Pancreas (tissue), 10 donors: ENCODE measurements around the gene BHLHE23. TPM values are rescaled to one million over a fixed set of nuclear protein-coding genes. Genes with fewer than 3 reads are reported as not detected.
A peak's percentile ranks its signal among the peaks of the same experiment; 100 is the strongest.
"Not testable (repeated sequence)": the region's sequence is repeated elsewhere in the genome, so short reads cannot be mapped to it uniquely, and the experiment has no call there.

Source experiments
- ATAC-seq, 4 donors: fragments of 200-7000 bp; cut with Tn5 transposase; one replicate each; pipeline versions ENCODE4 v1.8.0 to v1.9.1; 2020; ENCODE audit warnings: mild to moderate bottlenecking in 4 of 4, moderate library complexity in 4 of 4
- DNase-seq, 6 donors: peaks; one replicate each; pipeline ENCODE4 v3.0.0-alpha.2; 2020
- FAIRE-seq: peaks from 2 replicates; lab custom pipeline; 2012; peaks lifted over from hg19 to GRCh38; lab: Jason Lieb, UNC
- H3K27ac ChIP-seq, 4 donors: fragments of 200-600 bp; sonication (generic); 1 replicate in 3 of 4; 2 replicates in 1 of 4; pipeline versions ENCODE4 v1.5.0 to v1.8.0; 2020
- H3K27me3 ChIP-seq, 4 donors: fragments of 200-600 bp; one replicate each; pipeline ENCODE4 v1.8.0; 2021
- H3K36me3 ChIP-seq, 3 donors: fragments of 200-600 bp; sonication (generic) in 1 of 3; one replicate each; pipeline versions ENCODE4 v1.5.0 to v1.8.0; 2020 to 2021
- H3K4me1 ChIP-seq, 3 donors: fragments of 200-600 bp; one replicate each; pipeline ENCODE4 v1.8.0; 2021
- H3K4me3 ChIP-seq, 4 donors: fragments of 200-600 bp; sonication (generic) in 2 of 4; one replicate each; pipeline versions ENCODE4 v1.5.0 to v1.8.0; 2020 to 2021
- H3K9me3 ChIP-seq, 4 donors: fragments of 200-600 bp; one replicate each; pipeline ENCODE4 v1.8.0; 2021
- WGBS, 2 donors: extraction: QIAGEN DNeasy Blood & Tissue Kit; methylation state at CpG; one replicate each; pipeline ENCODE4 v1.1.7; 2013; 5-methylcytosine and 5-hydroxymethylcytosine counted together
- intact Hi-C, 3 donors: fragments of 100-400 bp; cut with DNase I; formaldehyde crosslinking; loops; one replicate each; pipeline versions ENCODE4 v1.11.1 to v1.14.2; 2022
- polyA plus RNA-seq, 2 donors: library from polyadenylated mRNA; stranded (reverse); fragments of 200-250 nt; gene quantifications; one replicate each; pipeline ENCODE4 v1.2.3, GENCODE V29; 2013
- total RNA-seq, 6 donors: library from RNA; stranded (reverse); fragmentation: NEBNext Ultra II Directional in 4 of 6; extraction: Animal tissue kit (Norgen Biotek cat#: 25700) in 4 of 6; gene quantifications; one replicate each; pipeline versions ENCODE4 v1.2.1 to v1.2.4, GENCODE V29; 2021 to 2023
- TF ChIP-seq, protein P1 (sequence below), 4 donors: fragments of 200-600 bp; sonication (generic) in 3 of 4; IDR thresholded peaks; one replicate each; pipeline versions ENCODE4 v1.5.0 to v1.8.0; 2021; ENCODE audit warnings: antibody characterized with exemption in 4 of 4
- donor health status: healthy with polysubstance abuse.
- donor health status: DM: no; HTN: no; CAD: no; lungs with moderate emphysema.
- donor health status: DM: no; HTN: no; CAD: no.
- donor health status: control.
- donor health status: control.
- donor health status: Bipolar disorder and iron deficiency.
- donor health status: DM: yes; HTN: yes; CAD: no.
- donor health status: DM: no; HTN: no; CAD: no.
- donor health status: DM: no; HTN: no; CAD: no.
- donor health status: DM: yes; HTN: yes; CAD: no.

The BHLHE23 gene
- total and polyA plus RNA-seq, 8 donors: not detected

DNA sequence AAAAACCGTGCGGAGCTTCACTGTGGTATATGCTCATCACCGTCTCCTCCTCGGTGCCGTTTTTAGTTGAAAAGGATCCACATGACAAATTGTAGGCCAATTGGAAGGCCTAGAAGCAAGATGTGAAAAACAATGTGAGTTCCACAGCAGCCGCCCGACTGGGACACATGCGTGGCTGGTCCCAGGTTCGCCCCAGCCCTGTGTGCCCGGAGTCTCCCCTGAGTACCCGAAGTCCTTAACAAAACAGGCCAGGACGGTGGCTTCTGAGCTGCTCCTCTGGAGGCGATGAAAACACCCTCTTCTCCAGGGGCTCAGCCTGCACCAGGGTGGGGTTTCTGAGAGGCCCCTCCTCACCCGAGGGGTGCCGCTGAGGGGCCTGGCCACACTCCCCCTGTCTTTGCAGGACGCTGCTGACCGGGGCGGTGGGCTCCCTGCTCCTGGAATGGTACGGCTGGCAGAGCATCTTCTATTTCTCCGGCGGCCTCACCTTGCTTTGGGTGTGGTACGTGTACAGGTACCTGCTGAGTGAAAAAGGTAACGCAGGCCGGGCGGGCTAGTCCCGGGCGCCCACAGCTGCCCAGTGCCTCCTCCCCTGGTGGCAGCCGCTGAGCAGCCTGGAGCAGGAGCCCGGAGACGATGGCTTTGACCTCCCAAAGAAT, 44.4 kb downstream of the BHLHE23 start:
- no peaks in the 10 kb centered on the region for H3K9me3 ChIP-seq
- intact Hi-C loops: no loop called here
- H3K36me3 ChIP-seq: no peaks in the 10 kb centered on the region
- TF ChIP-seq, protein P1, sequence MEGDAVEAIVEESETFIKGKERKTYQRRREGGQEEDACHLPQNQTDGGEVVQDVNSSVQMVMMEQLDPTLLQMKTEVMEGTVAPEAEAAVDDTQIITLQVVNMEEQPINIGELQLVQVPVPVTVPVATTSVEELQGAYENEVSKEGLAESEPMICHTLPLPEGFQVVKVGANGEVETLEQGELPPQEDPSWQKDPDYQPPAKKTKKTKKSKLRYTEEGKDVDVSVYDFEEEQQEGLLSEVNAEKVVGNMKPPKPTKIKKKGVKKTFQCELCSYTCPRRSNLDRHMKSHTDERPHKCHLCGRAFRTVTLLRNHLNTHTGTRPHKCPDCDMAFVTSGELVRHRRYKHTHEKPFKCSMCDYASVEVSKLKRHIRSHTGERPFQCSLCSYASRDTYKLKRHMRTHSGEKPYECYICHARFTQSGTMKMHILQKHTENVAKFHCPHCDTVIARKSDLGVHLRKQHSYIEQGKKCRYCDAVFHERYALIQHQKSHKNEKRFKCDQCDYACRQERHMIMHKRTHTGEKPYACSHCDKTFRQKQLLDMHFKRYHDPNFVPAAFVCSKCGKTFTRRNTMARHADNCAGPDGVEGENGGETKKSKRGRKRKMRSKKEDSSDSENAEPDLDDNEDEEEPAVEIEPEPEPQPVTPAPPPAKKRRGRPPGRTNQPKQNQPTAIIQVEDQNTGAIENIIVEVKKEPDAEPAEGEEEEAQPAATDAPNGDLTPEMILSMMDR (IDR thresholded peaks at IDR 0.05): no peak
- no peaks in the 10 kb centered on the region for H3K27me3 ChIP-seq
- no peak overlapping the region for H3K4me3 ChIP-seq
- DNase-seq (peak in 1 of 6 donors; percentile 49), ATAC-seq (no peak), FAIRE-seq (no peak)
- no peak overlapping the region for H3K27ac ChIP-seq
- 84 to 90% methylated on average over 27 to 30 of the region's 30 CpGs for WGBS, 2 donors
- H3K4me1 ChIP-seq: no peaks in the 10 kb centered on the region

DNA sequence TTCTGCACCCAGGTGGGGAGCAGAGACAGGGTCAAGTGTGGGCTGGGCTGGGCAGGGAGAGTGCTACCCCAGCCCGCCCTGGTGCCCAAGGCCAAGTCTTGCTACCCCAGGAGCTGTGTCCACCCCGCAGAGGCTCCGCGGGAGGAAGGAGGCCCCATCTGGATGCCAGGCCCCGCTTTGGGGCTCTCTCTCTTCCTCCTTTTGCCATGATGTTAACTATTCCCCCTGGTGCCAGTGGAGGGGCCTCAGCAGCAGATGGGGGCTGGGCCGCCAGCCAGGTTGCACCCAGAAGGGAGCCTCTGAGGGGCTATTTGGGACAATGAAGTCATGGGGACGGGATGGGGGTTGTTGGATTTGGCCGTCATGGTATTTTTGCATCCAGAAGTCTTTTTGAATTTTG, 45.0 kb downstream of the BHLHE23 start:
- H3K9me3 ChIP-seq: no peaks in the 10 kb centered on the region
- no peaks in the 10 kb centered on the region for H3K4me1 ChIP-seq
- no peaks in the 10 kb centered on the region for H3K36me3 ChIP-seq
- TF ChIP-seq, protein P1 (IDR thresholded peaks at IDR 0.05): no peak
- no peak overlapping the region for H3K27ac ChIP-seq
- no peak for FAIRE-seq
- peak in 1 of 6 donors; percentile 36 for DNase-seq
- no peak overlapping the region for H3K4me3 ChIP-seq
- intact Hi-C loops: no loop called here
- ATAC-seq: no peak
- no peaks in the 10 kb centered on the region for H3K27me3 ChIP-seq
- 86 to 93% methylated on average over 5 to 8 of the region's 8 CpGs for WGBS, 2 donors

DNA sequence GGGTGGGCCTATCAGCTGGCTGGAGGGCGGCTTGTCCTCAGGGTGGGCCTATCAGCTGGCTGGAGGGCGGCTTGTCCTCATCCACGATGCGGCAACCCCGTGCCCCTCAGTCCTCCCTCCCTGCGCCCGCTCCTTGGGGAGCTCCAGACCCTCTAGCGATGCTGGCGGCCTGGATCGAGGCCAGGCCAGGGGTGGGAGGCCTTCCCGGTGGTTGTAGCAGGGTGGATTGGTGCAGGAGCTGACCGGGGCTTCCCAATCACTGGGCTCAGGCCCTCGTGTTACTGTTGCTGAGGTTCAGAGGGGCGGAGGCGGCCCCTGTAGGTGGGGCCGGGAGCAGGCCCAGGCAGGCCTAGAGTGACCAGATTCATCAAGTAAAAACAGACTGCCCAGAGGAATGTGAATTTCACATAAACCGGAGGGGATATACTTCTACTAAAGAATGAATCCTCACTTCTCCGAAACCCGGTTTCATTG, 45.4 kb downstream of the BHLHE23 start:
- Histone ChIP-seq H3K36me3 (no peaks in the 10 kb centered on the region), H3K9me3 (no peaks in the 10 kb centered on the region), H3K27ac (no peak overlapping the region), H3K4me1 (no peaks in the 10 kb centered on the region), H3K4me3 (no peak overlapping the region), H3K27me3 (no peaks in the 10 kb centered on the region)
- intact Hi-C loops: no loop called here
- no peak for FAIRE-seq
- TF ChIP-seq, protein P1 (IDR thresholded peaks at IDR 0.05): no peak
- no peak for ATAC-seq
- WGBS, 2 donors: 79 to 83% methylated on average over 19 of the region's 19 CpGs
- DNase-seq: peak in 1 of 6 donors; percentile 45

DNA sequence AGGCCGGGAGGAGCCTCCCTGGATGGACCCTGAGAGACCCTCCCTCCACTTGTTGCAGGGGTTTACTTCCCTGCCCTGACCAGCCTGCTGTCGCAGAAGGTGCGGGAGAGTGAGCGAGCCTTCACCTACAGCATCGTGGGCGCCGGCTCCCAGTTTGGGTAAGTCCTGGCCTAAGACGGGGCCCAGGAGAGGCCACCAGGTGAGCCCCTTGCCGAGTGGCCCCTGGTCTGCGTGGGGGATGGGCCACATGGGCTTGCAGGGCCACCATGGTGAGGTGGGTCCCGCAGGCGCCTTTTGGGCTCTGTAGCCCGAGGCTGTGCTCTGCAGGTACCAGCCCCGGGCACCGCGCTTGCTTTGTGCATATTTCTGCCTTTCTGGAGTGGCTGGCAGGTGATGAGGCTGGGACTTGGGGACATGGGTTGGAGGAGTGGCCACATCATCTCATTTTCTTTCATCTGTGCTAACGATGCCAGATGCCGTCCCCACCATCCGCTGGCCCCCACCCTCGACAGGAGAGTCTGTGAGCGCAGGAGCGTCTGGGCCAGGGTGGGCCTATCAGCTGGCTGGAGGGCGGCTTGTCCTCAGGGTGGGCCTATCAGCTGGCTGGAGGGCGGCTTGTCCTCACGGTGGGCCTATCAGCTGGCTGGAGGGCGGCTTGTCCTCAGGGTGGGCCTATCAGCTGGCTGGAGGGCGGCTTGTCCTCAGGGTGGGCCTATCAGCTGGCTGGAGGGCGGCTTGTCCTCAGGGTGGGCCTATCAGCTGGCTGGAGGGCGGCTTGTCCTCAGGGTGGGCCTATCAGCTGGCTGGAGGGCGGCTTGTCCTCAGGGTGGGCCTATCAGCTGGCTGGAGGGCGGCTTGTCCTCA, 46.1 kb downstream of the BHLHE23 start:
- H3K4me3 ChIP-seq, H3K4me1 ChIP-seq, intact Hi-C loops, H3K27me3 ChIP-seq, H3K36me3 ChIP-seq, ATAC-seq, H3K9me3 ChIP-seq, H3K27ac ChIP-seq, FAIRE-seq: not testable (repeated sequence)
- peak in 1 of 6 donors; percentile 65 for DNase-seq
- 81 to 90% methylated on average over 23 to 27 of the region's 31 CpGs for WGBS, 2 donors

DNA sequence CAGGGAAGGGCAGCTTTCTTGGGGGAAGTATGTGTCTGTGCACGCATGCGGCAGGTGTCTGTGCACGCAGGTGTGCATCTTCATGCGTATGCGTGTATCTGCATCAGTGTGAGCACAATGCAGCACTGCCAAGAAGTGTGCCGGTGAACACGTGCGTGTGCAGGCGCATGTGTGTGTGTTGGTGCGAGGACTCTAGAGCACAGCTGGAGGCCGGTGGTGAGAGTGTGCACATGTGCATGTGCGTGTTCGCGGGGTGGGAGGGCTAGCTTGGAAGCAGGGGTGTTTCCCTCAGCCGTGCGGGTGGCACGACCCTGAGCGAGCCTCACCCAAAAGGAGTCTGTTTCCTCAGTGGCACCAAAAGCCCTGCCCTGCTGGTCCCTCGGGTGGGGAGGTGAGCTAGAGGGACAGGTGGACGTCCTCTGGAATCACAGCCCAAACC, 46.7 kb downstream of the BHLHE23 start:
- Histone ChIP-seq H3K36me3 (no peaks in the 10 kb centered on the region), H3K27ac (no peak overlapping the region), H3K4me1 (no peaks in the 10 kb centered on the region), H3K27me3 (no peaks in the 10 kb centered on the region), H3K4me3 (no peak overlapping the region), H3K9me3 (no peaks in the 10 kb centered on the region)
- ATAC-seq (no peak), DNase-seq (peak in 2 of 6 donors; percentile 8 to 47), FAIRE-seq (no peak)
- TF ChIP-seq, protein P1 (IDR thresholded peaks at IDR 0.05): no peak
- intact Hi-C loops: no loop called here
- 76 to 93% methylated on average over 20 of the region's 20 CpGs for WGBS, 2 donors
